Fibroblast of villous mesenchyme (primary cell): Measurements from ENCODE around the gene CACNB3. TPM values are rescaled to one million over a fixed set of nuclear protein-coding genes. Genes with fewer than 3 reads are reported as not detected.

Source experiments
- DNase-seq: peaks from one replicate; pipeline ENCODE4 v3.0.0-alpha.2; 2010; ENCODE audit warnings: low read depth
- H3K4me3 ChIP-seq: 2 replicates; pipeline ENCODE4 v1.5.1; 2011; ENCODE audit warnings: low read depth, mild to moderate bottlenecking, low read length
- total RNA-seq: library from RNA; depleted of rRNA; stranded (reverse); fragments of >200 nt; gene quantifications from 2 replicates; pipeline ENCODE4 v1.2.3, GENCODE V29; 2012
- TF ChIP-seq, protein P1 (sequence below): IDR thresholded peaks from 2 replicates; pipeline ENCODE4 v1.5.1; 2012; ENCODE audit warnings: low read depth, mild to moderate bottlenecking, low read length; ENCODE audit not compliant: insufficient read depth

CACNB3 gene
- total RNA-seq, 1 donor: 29.8 TPM

DNA sequence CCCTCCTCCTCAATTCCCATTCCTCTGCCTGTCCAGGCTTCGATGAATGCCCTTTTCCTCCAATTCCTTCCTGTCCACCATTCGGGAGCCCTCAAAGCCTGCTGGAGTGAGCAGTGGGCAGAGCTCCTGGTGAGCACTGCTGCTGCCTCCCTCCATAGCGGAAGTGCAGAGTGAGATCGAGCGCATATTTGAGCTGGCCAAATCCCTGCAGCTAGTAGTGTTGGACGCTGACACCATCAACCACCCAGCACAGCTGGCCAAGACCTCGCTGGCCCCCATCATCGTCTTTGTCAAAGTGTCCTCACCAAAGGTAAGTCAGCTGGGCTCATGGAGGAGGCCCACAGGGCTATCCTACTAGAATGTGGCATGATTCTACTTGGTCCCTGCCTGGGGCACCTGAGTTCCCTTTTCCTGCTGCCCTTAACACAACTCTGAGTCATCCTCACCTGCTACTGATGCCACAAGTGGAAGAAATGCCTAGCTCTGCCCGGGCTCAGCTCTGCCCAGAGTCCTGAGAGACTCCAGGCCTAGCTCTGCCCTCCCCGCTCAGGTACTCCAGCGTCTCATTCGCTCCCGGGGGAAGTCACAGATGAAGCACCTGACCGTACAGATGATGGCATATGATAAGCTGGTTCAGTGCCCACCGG, 8.0 kb downstream of the CACNB3 start:
- DNase-seq: no peak
- TF ChIP-seq, protein P1, sequence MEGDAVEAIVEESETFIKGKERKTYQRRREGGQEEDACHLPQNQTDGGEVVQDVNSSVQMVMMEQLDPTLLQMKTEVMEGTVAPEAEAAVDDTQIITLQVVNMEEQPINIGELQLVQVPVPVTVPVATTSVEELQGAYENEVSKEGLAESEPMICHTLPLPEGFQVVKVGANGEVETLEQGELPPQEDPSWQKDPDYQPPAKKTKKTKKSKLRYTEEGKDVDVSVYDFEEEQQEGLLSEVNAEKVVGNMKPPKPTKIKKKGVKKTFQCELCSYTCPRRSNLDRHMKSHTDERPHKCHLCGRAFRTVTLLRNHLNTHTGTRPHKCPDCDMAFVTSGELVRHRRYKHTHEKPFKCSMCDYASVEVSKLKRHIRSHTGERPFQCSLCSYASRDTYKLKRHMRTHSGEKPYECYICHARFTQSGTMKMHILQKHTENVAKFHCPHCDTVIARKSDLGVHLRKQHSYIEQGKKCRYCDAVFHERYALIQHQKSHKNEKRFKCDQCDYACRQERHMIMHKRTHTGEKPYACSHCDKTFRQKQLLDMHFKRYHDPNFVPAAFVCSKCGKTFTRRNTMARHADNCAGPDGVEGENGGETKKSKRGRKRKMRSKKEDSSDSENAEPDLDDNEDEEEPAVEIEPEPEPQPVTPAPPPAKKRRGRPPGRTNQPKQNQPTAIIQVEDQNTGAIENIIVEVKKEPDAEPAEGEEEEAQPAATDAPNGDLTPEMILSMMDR: no peak
- H3K4me3 ChIP-seq: no peak overlapping the region

DNA sequence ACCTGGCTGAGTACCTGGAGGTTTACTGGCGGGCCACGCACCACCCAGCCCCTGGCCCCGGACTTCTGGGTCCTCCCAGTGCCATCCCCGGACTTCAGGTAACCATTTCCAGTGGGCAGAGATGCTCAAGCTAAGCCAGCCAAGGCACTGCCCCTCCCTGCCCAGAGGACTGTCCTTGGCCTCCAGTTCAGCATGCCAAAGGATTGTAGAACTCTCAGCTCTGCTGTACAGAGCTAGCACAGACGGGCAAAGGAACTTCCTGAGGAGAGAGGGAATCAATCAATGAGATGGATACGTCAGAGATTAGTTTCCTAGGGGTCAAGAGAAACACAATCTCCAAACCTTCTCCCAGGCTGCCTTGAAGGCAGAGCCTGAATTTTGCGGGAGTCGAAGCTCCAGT, 8.7 kb downstream of the CACNB3 start:
- TF ChIP-seq, protein P1: no peak
- no peak for DNase-seq
- no peak overlapping the region for H3K4me3 ChIP-seq

DNA sequence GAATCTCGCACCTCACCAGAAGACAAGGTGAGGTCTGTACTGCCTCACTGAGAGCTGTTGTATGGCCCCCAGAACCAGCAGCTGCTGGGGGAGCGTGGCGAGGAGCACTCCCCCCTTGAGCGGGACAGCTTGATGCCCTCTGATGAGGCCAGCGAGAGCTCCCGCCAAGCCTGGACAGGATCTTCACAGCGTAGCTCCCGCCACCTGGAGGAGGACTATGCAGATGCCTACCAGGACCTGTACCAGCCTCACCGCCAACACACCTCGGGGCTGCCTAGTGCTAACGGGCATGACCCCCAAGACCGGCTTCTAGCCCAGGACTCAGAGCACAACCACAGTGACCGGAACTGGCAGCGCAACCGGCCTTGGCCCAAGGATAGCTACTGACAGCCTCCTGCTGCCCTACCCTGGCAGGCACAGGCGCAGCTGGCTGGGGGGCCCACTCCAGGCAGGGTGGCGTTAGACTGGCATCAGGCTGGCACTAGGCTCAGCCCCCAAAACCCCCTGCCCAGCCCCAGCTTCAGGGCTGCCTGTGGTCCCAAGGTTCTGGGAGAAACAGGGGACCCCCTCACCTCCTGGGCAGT, 9.3 kb downstream of the CACNB3 start:
- DNase-seq: no peak
- TF ChIP-seq, protein P1: no peak

DNA sequence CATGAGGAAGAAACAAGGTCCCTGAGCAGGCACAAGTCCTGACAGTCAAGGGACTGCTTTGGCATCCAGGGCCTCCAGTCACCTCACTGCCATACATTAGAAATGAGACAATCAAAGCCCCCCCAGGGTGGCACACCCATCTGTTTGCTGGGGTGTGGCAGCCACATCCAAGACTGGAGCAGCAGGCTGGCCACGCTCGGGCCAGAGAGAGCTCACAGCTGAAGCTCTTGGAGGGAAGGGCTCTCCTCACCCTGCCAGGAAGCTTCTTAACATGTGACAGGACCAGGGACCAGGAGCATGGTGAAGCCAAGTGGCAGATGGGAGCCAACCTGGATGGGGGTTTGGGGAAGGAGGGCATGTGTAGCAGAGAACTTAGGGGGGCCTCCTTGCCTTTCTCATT, 10.0 kb downstream of the CACNB3 start:
- no peak for DNase-seq
- no peak overlapping the region for H3K4me3 ChIP-seq
- TF ChIP-seq, protein P1: no peak

More for the DNA sequence above, 9.3 kb downstream of the CACNB3 start:
- H3K4me3 ChIP-seq: no peak overlapping the region

DNA sequence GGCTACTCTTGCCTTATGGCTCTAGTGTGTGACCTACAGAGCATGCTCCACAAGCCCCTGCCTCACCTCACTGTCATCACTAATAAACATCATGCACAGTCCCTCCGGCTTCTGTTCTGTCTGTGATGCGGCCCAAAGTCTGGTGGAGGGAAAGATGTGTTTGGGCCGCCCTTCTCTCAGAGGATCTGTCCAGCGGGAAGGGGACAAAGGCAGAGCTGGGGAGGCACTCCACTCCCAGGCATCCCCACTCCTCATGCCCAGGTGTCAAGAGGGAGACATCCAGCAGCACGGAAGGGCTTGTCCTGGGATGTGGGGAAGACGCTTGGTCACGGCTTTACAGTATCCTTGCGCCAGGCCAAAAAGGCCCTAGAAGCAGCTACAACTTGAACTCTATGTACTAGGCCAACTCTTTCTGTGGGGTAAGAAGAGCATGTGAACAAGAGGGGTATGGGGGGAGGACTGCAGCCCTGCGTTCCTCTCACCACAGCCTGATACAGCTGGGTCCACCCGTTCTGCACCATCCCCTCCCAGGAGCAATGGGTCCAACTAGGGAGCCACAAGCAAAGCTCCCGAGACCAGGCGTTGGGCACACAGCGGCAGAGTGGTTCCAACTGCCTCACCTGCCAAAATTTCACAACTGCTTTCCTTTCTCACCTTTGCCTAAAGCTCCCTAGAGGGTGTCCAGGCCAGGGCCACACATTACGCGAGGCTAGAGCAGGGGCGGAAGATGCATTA, 10.7 kb downstream of the CACNB3 start:
- TF ChIP-seq, protein P1: no peak
- no peak overlapping the region for H3K4me3 ChIP-seq

DNA sequence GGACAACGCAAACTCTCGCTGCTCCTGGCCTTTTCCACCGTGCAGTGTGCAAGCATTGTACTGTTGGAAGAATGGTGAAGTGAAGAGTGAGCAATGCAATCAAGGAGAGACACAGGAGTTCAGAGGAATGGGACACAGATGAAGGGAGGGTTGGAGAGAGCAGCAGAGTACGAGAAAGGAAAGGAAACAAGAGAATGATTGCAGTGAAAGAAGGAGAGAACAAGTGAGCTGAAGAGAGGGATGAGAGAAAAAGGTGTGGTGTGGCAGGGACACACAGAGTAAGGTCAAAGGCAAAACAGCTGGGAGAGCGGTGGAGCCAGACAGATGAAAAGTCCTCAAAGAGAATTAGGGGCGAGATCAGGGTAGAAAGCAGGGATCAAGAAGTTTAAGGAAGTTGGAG, 13.0 kb downstream of the CACNB3 start:
- no peak overlapping the region for H3K4me3 ChIP-seq
- TF ChIP-seq, protein P1: no peak
- no peak for DNase-seq

More for the DNA sequence above, 10.7 kb downstream of the CACNB3 start:
- DNase-seq: no peak
